Body of pancreas (tissue), 4 donors: ENCODE measurements around the gene SLBP.

Source experiments
- POLR2A ChIP-seq, 3 donors: fragments of 450-650 bp; IDR thresholded peaks; one replicate each; pipeline ENCODE4 v1.6.1; 2016; ENCODE audit warnings: antibody characterized with exemption in 3 of 3, mild to moderate bottlenecking in 2 of 3
- TF ChIP-seq, protein P1 (sequence below), 7 experiments: fragments of 450-650 bp in 4 of 7; fragments of 200-600 bp in 3 of 7; sonication (generic) in 3 of 7; IDR thresholded peaks; one replicate each; pipeline ENCODE4 v1.5.1; 2016 to 2019; ENCODE audit warnings: antibody characterized with exemption in 7 of 7

DNA sequence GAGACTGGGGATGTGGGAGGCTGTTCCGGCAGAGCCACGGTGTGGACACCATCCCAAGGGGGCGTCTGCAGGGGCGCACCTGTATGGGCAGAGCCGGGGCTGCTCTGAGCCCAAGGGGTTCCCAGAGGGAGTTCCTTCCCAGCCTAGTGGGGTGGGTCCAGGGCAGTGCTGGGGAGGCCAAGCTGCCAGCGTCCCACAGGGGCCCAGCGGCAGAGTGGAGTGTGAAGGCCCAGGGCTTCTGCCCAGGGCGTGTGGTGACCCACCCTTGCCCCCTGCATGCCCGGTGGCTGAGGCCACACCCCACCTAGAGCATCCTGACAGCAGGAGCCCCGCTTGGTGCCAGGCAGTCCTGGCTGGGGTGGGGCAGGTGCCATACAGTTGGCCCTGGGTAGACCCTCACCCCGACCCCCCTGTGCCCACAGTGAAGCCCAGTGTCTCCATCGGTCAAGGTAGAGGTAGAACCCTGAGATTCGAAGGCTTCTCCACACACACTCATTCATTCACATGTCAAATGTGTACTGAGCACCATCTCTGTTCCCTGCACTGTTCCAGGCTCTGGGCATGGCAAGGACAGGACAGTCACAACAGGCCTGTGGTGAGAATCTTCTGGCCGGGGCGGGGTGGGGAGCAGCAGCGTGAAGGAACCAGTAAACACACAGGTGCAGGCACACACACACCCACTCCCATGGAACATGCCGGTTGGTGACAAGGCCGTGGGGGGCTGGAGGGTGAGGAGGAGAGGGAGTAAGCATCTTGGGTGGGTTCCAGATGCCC, 38.4 kb upstream of the SLBP start:
- TF ChIP-seq, protein P1, sequence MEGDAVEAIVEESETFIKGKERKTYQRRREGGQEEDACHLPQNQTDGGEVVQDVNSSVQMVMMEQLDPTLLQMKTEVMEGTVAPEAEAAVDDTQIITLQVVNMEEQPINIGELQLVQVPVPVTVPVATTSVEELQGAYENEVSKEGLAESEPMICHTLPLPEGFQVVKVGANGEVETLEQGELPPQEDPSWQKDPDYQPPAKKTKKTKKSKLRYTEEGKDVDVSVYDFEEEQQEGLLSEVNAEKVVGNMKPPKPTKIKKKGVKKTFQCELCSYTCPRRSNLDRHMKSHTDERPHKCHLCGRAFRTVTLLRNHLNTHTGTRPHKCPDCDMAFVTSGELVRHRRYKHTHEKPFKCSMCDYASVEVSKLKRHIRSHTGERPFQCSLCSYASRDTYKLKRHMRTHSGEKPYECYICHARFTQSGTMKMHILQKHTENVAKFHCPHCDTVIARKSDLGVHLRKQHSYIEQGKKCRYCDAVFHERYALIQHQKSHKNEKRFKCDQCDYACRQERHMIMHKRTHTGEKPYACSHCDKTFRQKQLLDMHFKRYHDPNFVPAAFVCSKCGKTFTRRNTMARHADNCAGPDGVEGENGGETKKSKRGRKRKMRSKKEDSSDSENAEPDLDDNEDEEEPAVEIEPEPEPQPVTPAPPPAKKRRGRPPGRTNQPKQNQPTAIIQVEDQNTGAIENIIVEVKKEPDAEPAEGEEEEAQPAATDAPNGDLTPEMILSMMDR (IDR thresholded peaks at IDR 0.05) = no peak
- TF ChIP-seq POLR2A (IDR thresholded peaks at IDR 0.05) = no peak
